GM19468 (cell line): Measurements from ENCODE around the gene RECK.
A peak's percentile ranks its signal among the peaks of the same experiment; 100 is the strongest.
"Not testable (repeated sequence)": the region's sequence is repeated elsewhere in the genome, so short reads cannot be mapped to it uniquely, and the experiment has no call there.

Experiments used
- ATAC-seq: cut with Tn5 transposase; IDR thresholded peaks from one replicate; pipeline ENCODE4 v1.9.1; 2021; ENCODE audit warnings: mild to moderate bottlenecking, moderate library complexity, moderate number of reproducible peaks; ENCODE audit not compliant: unreplicated experiment; ENCODE audit errors: extremely low read depth

Gene RECK

DNA sequence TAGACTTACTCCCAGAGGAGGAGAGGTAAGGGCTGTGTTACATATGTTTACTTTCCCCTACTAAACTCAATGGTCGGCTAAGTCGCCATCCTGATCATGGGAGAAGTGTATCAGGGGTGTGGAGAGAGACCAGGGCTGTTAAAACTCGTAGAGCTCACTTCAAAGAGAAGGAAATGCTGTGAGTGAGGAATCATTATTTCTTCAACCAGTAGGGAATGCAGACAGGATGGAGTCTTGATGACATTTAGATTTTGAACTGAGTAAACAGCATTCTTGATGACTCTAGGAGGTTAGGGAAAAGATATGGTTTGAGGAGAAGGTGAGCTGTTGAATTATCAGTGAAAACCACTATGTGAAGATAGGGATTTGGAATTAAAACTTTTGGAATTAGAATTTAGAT, 17.3 kb downstream of the RECK start:
- ATAC-seq = no peak

DNA sequence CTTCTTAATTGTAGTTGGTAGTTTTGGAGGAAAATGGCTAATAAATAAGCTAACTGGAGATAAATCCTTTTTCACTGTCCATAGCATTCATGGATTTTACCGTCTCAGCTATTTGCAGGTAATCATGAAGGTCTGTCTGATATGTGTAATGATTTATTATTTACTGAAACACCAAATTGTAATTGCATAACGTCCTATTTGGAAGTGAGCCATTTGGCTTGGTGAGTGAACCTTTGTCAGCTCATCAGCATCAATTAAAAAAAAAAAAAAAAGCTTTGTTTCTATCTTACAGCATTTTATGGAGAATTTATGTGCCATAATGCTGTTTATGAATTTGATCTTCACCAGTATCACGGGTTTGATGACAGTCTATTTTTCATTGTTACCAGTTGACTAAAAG, 20.2 kb downstream of the RECK start:
- no peak for ATAC-seq

GRCh38 chr9:36063804-36064447, 27.2 kb downstream of the RECK start:
- no peak for ATAC-seq

- no peak for ATAC-seq
Measured at GRCh38 chr9:36064448-36065037, 27.8 kb downstream of the RECK start.

- no peak for ATAC-seq
Measured at GRCh38 chr9:36074055-36074454, 37.3 kb downstream of the RECK start.

DNA sequence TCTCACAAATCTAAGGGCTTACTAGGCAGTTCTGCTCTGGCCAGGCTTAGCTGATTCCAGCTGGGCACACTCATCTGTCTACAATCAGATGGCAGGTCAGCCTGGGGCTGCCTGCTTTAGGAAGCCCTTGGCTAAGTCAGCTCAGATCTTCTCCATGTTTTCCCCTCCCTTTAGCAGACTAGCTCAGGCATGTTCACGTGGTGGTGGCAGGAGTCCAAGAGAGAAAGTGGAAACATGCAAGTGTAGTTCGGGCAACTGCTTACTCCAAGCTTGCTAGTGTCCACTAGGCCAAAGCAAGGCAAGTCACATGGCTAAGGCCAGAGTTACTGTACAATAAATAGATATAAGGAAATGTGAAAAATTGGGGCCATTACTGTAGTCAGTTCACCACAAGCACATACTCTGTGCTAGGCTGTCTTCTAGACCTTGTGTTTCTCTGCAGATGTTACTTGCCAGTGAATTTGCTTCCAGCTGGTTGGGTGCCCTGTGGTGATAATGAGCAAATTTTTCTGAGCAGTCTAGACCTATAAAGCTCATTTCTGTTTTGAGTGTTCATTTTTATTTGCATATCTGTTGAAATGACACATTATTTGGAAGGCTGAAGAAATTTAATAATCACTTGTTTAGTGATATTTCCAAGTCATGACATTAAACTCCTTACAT, 38.3 kb downstream of the RECK start:
- no peak for ATAC-seq

- ATAC-seq = no peak
Measured at GRCh38 chr9:36078051-36078450, 41.3 kb downstream of the RECK start.

DNA sequence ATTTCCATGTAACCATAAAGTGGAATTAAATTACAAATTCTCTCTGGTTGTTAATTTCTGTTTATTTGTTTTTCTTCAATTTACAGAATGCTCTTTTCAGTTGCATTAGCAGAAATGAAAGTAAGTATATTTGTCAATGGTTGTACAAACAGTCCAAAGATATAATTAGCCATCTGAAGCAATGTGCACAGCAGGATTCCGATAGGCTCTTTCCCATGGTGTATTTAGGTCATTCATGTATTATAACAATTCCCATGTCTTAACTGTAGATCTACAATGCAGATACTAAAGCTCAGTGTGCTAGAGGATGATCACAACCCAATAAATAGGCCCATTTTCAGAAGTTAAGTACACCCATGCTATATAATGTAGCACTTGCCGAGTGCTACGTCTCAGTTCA, 43.8 kb downstream of the RECK start:
- no peak for ATAC-seq

GRCh38 chr9:36082931-36083330, 46.2 kb downstream of the RECK start:
- ATAC-seq = no peak

DNA sequence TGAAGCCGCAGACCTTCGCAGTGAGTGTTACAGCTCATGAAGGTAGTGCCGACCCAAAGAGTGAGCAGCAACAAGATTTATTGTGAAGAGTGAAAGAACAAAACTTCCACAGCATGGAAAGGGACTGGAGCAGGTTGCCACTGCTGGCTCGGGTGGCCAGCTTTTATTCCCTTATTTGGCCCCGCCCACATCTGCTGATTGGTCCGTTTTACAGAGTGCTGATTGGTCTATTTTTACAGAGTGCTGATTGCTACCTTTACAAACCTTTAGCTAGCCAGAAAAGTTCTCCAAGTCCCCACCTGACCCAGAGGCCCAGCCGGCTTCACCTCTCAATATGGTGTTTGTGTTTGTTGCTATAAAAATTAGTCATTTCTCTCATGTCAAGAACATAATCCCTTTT, 49.7 kb downstream of the RECK start:
- no peak for ATAC-seq

- ATAC-seq = not testable (repeated sequence)
Measured at GRCh38 chr9:36087054-36087453, 50.3 kb downstream of the RECK start.

- no peak for ATAC-seq
Measured at GRCh38 chr9:36088020-36088419, 51.3 kb downstream of the RECK start.

DNA sequence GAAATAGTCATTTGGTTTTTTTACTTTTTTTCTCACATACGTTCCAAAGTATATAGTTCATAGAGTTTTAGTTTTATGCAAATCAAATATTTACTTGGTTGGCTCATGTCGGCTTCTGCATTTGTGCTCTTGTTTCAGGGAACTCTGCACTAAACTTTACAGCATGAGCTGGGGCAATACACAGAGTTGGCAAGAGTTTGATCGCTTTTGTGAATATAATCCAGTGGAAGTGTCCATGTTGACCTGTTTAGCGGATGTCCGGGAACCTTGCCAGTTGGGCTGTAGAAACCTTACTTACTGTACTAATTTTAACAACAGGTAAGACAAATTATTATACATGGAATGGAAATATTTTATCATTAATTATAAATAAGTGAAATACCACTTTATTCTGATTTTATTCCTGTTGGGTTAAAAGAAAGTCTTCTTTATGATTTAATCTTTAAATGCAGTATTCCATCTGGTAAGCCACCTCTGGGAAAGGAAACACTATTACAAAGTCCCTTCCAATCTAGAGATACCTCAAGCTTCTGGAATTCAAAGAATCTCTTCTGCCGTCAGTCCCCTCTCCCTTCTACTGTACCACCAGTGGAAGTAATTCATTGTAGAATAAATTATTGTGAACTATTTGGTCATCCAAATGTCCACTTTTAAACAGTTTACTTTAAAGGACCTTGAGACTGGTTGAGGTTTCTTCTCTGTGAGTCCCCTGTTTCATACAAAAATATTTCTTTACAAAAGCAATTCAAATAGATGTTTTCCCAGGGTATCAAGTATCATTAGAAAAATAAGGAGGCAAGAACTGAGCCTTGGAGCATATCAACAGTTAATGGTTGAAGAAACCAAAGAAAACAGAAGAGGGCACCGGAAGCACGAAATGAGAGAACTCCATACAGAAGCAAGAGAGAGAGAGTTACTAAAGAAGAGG, 54.6 kb downstream of the RECK start:
- no peak for ATAC-seq

DNA sequence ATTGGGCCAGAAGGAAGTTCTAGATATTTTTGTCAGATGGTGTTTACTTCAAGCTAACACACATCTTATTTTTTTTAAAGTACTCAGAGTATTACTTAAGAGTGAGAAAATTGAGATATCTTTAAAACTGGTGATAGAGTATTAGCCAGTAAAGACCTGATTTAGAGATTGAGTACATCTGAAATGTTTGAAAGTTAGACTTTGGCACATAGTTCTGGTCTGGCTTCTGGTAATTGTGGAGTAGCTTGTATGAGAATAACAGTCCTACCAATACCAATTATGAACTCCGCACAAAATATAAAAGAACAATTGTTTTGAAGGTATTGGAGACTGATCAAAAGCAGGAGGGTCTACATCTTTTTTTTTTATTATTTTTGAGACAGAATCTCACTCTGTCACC, 55.3 kb downstream of the RECK start:
- no peak for ATAC-seq

DNA sequence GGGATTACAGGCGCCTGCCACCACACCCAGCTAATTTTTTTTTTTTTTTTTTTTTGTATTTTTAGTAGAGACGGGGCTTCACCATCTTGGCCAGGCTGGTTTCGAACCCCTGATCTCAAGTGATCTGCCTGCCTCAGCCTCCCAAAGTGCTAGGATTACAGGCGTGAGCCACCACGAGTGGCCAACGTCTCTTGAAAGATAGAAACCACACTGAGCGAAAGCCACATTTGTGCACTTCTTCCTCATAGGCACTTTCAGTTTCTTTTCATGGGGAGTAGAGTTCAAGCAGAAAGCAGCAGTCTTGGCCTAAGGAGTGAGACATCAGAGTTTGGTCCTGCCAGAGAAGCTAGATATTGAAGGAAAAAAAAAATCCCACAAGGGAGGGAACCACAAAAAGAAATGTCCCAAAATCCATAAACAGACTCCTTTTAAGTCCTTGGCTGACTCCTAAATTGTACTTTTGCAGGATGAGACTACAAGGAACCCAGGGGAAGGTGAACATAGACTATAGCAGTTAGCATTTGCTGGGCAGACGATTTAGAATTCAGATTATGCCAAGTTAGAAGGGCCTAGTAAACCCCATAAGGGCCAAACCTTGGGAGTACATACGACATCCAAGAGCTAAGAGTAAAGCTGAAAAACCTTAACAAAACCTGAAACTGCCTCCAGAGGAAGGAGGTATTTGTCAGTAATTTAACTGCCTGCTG, 55.9 kb downstream of the RECK start:
- ATAC-seq = peak; percentile 92

DNA sequence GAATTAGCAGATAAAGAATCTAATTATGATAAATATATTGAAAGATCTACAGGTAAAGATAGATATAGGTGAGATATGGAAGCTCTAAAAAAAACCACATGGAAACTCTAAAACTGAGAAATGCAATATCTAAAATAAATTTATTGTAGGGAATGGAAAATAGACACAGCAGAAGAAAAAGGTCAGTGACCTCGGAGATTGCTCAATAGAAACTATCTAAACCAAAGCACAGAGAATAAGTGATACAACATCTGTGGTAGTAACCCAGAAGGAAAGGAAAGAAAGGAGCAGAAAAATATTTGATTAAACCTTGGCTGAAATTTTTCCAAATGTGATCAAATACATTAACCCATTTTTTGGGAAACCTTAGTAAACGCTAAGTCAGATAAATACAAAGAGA, 56.7 kb downstream of the RECK start:
- no peak for ATAC-seq

- ATAC-seq = no peak
Measured at GRCh38 chr9:36099718-36100117, 63.0 kb downstream of the RECK start.

- no peak for ATAC-seq
Measured at GRCh38 chr9:36100532-36100931, 63.8 kb downstream of the RECK start.

- no peak for ATAC-seq
Measured at GRCh38 chr9:36101916-36102741, 65.4 kb downstream of the RECK start.
